HuH-7.5 (cell line): ENCODE results near the gene PHIP.
A peak's percentile ranks its signal among the peaks of the same experiment; 100 is the strongest.
"Not testable (repeated sequence)": the region's sequence is repeated elsewhere in the genome, so short reads cannot be mapped to it uniquely, and the experiment has no call there.

ENCODE experiments used
- DNase-seq: peaks from one replicate; pipeline ENCODE4 v3.0.0; 2011; ENCODE audit warnings: low spot score

PHIP gene

DNA sequence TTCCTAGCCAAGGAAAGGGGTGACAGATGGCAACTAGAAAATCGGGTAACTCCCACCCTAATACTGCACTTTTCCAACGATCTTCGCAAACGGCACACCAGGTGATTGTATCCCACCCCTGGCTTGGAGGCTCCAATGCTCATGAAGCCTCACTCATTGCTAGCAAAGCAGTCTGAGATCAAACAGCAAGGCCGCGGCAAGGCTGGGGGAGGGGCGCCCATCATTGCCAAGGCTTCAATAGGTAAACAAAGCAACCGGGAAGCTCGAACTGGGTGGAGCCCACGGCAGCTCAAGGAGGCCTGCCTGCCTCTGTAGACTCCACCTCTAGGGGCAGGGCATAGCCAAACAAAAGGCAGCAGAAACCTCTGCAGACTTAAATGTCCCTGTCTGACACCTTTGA, 156.9 kb downstream of the PHIP start:
- not testable (repeated sequence) for DNase-seq

DNA sequence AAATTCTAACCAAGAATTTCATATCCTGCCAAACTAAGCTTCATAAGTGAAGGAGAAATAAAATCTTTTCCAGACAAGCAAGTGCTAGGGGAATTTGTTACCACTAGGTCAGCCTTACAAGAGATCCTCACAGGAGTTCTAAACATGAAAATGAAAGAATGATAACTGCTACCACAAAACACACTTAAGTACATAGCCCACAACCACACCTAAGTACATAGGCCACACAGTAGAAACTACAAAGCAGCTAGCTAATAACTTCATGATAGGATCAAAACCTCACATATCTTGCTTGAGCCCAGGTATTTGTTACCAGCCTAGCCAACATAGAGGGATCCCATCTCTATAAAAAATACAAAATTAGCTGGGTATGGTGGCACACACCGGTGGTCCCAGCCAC, 160.3 kb downstream of the PHIP start:
- DNase-seq = no peak

DNA sequence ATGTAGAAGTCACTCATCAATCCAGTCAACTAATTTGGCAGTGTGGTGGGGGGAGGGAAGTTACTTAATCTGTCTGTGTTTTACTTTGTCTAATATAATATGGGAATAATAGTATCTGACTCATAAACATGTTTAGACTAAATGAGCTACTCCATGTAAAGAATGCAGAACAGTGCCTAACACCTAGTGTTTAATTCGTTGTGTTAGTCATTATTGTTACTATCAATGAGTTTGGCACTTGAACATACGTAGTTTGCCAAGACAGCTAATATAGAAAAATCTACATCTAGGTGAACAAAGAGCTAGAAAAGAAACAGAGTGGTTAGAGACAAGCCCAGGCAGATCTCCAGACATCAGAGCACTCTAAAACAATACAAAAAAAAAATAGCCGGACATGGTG, 161.6 kb downstream of the PHIP start:
- no peak for DNase-seq

DNA sequence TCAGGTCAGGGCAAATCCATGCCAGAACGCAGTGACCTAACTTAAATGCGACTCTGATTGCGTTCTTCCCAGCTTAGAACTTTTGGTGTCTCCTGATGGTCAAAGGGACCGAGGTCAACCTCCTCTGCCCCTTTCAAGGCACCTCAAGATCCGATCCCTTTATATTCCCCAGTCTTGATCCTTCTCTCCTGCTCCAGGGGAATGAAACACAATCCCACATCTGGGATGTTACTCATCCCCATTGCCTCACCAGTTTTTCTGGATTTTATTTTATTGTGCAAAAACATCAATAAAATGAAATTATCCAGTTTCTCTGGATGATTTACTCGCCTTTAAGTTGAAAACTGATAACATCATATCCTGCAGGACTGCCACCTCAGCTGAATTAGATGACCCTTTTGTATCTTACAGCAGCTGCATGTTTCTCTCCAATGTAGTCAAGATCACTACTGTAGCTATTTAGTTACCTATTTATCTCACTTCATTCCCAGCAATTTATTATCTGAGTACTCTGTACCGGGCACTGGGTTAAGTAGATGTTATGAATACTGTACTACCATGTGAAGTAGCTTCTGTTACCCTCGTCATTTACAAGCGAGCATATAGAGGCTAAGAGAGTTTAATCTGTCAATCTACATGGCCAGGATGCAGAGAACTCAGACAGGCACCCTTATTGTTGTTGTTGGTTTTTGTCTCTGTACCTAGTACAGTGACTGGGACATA, 166.7 kb downstream of the PHIP start:
- DNase-seq = no peak

DNA sequence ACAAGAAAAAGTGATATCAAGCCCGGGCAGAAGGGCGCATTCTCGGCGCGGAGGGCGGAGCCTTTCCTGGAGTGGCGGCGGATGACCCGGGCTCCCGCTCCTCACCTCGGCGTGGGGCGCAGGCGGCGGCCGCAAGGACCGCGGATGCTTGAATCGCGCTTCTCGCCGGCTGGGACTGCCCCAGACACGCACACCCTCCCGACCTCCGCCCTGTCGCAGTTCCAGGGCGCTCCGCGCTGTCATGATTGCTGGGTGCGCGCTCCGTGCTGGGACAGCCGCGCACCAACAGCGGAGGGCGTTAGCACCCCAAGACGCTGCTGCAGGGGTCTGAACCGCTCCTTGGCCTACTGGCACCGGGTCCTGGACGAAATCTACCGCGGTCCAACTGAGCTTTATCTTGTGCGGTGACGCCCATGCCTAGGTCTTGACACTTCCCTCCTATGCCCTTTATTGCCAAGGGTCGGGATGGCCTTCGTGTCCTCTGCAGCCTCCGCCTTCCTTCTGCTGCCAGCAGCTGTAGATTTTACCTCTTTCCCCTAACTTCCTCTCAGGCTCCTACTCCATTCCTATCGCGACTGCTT, 167.4 kb downstream of the PHIP start:
- DNase-seq = peak; percentile 12

DNA sequence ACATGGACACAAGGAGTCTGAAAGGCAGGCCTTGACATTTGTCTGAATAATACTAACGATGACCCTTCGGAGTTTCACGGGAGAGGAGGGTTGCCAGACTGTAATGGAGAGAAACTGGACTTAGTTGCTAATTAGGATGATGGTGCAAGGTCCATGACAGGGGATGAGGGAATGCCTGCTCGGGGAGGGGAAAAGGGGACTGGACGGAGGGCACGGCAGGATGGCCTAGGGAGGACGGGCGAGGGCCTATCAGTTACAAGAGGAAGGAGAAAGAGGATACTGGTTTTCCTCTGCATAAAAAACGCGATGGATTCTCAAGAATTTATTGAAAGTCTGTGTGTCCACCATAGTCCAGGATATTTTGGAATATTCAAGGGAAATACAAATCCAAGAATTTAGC, 168.0 kb downstream of the PHIP start:
- no peak for DNase-seq

DNA sequence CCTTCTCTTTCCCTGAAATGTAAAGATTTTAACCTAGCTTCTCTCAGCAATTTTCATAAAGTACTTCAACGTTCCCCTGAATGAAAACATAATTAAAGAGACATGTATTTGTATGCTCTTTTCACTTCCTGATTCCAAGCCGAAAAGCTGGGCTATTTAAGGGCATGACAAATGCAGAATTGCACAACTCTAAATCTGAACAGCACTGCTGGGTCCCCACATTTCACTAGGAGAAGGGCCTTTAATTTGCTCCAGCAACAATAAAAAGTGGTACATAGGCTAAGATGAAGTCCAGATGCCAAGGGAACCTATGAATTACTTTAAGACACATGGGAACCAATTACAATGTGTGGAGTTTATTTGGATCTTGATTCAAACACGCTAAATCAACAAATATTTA, 168.7 kb downstream of the PHIP start:
- DNase-seq = no peak

DNA sequence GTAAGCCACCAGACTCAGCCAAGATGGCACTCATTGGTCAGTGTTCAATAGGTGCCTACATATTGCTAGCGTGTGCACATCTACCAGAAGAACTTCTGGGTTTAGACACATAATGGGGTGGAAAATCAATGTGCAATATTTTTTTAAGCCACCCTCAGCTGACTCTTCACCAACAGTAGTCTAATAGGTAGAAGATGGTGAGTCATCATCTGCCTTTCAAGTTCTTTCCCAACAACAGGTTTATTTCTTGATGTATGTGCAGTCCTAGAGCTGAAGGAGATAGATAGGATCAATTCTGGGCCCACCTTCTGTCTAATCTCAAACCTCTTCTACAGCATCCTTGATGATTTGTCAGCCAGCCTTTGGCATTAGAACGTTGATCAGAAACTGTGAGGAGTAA, 169.4 kb downstream of the PHIP start:
- no peak for DNase-seq

DNA sequence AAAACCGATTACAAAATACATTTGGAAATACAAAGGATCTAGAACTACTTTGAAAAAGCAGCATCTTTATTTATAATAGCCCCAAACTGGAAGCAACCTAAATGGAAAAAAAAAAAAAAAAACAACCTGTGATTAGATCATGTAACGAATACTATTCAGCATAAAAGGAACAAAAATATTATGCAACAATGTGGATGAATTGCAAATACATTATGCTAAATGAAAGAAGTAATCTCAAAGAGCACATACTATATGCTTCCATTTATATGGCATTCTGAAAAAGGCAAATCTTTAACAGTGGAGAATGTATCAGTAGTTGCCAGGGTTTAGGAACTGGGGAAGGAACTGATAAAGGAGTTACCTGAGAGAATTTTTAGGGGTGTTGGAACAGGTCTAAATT, 181.8 kb downstream of the PHIP start:
- no peak for DNase-seq

DNA sequence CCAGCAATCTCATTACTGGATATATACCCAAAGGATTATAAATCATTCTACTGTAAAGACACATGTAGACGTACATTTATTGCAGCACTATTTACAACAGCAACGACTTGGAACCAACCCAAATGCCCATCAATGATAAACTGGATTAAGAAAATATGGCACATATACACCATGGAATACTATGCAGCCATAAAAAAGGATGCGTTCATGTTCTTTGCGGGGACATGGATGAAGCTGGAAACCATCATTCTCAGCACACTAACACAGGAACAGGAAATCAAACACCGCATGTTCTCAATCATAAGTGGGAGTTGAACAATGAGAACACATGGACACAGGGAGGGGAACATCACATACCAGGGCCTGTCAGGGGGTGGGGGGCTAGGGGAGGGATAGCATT, 188.2 kb downstream of the PHIP start:
- DNase-seq = not testable (repeated sequence)
